GM18505 (cell line): Measurements from ENCODE around the gene B3GAT1.

ENCODE experiments used
- ATAC-seq: cut with Tn5 transposase; IDR thresholded peaks from one replicate; pipeline ENCODE4 v1.9.1; 2021; ENCODE audit not compliant: unreplicated experiment
- POLR2A ChIP-seq: IDR thresholded peaks from 4 replicates; pipeline ENCODE4 v1.6.1; 2011; ENCODE audit warnings: borderline replicate concordance; ENCODE audit not compliant: insufficient read depth, insufficient read length; ENCODE audit errors: extremely low read depth

B3GAT1 gene

GRCh38 chr11:134409552-134410429 is 2.3 kb downstream of the B3GAT1 start:
- ATAC-seq, result no peak
- TF ChIP-seq POLR2A, result no peak

GRCh38 chr11:134407923-134408322 is 4.1 kb downstream of the B3GAT1 start:
- ATAC-seq, result no peak
- TF ChIP-seq POLR2A, result no peak

- no peak for ATAC-seq
- TF ChIP-seq POLR2A, result no peak
Observed at GRCh38 chr11:134407321-134407828, 4.7 kb downstream of the B3GAT1 start.

- no peak for TF ChIP-seq POLR2A
- ATAC-seq, result no peak
Observed at GRCh38 chr11:134406264-134407185, 5.5 kb downstream of the B3GAT1 start.

- no peak for TF ChIP-seq POLR2A
- ATAC-seq, result no peak
Observed at GRCh38 chr11:134405841-134406240, 6.2 kb downstream of the B3GAT1 start.

GRCh38 chr11:134405436-134405835 is 6.6 kb downstream of the B3GAT1 start:
- no peak for TF ChIP-seq POLR2A
- no peak for ATAC-seq

GRCh38 chr11:134404575-134405341 is 7.3 kb downstream of the B3GAT1 start:
- no peak for ATAC-seq
- TF ChIP-seq POLR2A, result no peak

- ATAC-seq, result no peak
- no peak for TF ChIP-seq POLR2A
Observed at GRCh38 chr11:134402910-134403309, 9.1 kb downstream of the B3GAT1 start.

GRCh38 chr11:134401825-134402809 is 9.9 kb downstream of the B3GAT1 start:
- ATAC-seq, result no peak
- no peak for TF ChIP-seq POLR2A

GRCh38 chr11:134399996-134400395 is 12.0 kb downstream of the B3GAT1 start:
- no peak for ATAC-seq

GRCh38 chr11:134399293-134399654 is 12.8 kb downstream of the B3GAT1 start:
- ATAC-seq, result no peak

More at GRCh38 chr11:134399996-134400395, 12.0 kb downstream of the B3GAT1 start:
- no peak for TF ChIP-seq POLR2A

More at GRCh38 chr11:134399293-134399654, 12.8 kb downstream of the B3GAT1 start:
- TF ChIP-seq POLR2A, result no peak
